CD1c-positive myeloid dendritic cell (primary cell): ENCODE results near the gene IFFO2.

Source experiments
- DNase-seq: peaks from one replicate; pipeline ENCODE4 v3.0.0-alpha.2; 2016; ENCODE audit errors: extremely low spot score

IFFO2 gene

GRCh38 chr1:18950401-18951026, 6.0 kb downstream of the IFFO2 start:
- no peak for DNase-seq

- peak; percentile 28 for DNase-seq
Measured at GRCh38 chr1:18949686-18950400, 6.6 kb downstream of the IFFO2 start.

GRCh38 chr1:18948913-18949685, 7.4 kb downstream of the IFFO2 start:
- no peak for DNase-seq

- DNase-seq: peak; percentile 55
Measured at GRCh38 chr1:18948048-18948912, 8.2 kb downstream of the IFFO2 start.

- DNase-seq: no peak
Measured at GRCh38 chr1:18947570-18947969, 8.9 kb downstream of the IFFO2 start.

- peak; percentile 47 for DNase-seq
Measured at GRCh38 chr1:18946550-18947381, 9.7 kb downstream of the IFFO2 start.

- no peak for DNase-seq
Measured at GRCh38 chr1:18945401-18945849, 11.1 kb downstream of the IFFO2 start.

- no peak for DNase-seq
Measured at GRCh38 chr1:18944810-18945209, 11.7 kb downstream of the IFFO2 start.

- no peak for DNase-seq
Measured at GRCh38 chr1:18943914-18944572, 12.4 kb downstream of the IFFO2 start.

GRCh38 chr1:18943162-18943561, 13.3 kb downstream of the IFFO2 start:
- DNase-seq: no peak

- no peak for DNase-seq
Measured at GRCh38 chr1:18942340-18942739, 14.1 kb downstream of the IFFO2 start.

- no peak for DNase-seq
Measured at GRCh38 chr1:18941221-18942141, 15.0 kb downstream of the IFFO2 start.

GRCh38 chr1:18940303-18941020, 16.0 kb downstream of the IFFO2 start:
- no peak for DNase-seq

GRCh38 chr1:18939398-18940302, 16.8 kb downstream of the IFFO2 start:
- no peak for DNase-seq

GRCh38 chr1:18938707-18939070, 17.8 kb downstream of the IFFO2 start:
- no peak for DNase-seq

- no peak for DNase-seq
Measured at GRCh38 chr1:18938008-18938706, 18.3 kb downstream of the IFFO2 start.

GRCh38 chr1:18937539-18937938, 18.9 kb downstream of the IFFO2 start:
- DNase-seq: no peak
